ENCODE measurements around the gene CERS3. TPM values are rescaled to one million over a fixed set of nuclear protein-coding genes. Genes with fewer than 3 reads are reported as not detected.

The CERS3 gene
- total RNA-seq, 4 donors from 2014 or later, result 0.13 to 2.0 (median 0.45) TPM; not detected in 1

DNA sequence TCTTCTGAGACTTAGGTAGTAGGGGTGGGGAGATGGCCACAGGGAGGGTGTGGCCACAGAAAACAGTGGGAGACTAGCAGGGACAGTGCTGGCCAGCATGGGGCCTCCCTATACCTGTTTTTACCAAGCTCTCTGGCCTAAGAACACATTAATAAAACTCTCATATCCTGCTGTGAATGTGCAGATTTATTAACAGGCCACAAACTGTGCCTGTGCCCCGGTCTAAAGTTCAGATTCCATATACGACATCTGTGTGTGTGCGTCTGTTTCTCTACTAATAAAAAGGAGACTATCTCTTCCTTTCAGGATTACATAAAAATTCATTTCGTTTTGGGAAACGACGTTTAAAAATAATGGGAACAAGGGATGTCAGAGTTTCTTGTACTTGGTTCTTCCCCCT lies 94.2 kb downstream of the CERS3 start:
- H3K9me3 ChIP-seq, result no peaks in the 10 kb centered on the region
- H3K4me1 ChIP-seq, result no peaks in the 10 kb centered on the region
- H3K27me3 ChIP-seq, result no peaks in the 10 kb centered on the region
- H3K27ac ChIP-seq, result no peak overlapping the region
- TF ChIP-seq, protein P1, sequence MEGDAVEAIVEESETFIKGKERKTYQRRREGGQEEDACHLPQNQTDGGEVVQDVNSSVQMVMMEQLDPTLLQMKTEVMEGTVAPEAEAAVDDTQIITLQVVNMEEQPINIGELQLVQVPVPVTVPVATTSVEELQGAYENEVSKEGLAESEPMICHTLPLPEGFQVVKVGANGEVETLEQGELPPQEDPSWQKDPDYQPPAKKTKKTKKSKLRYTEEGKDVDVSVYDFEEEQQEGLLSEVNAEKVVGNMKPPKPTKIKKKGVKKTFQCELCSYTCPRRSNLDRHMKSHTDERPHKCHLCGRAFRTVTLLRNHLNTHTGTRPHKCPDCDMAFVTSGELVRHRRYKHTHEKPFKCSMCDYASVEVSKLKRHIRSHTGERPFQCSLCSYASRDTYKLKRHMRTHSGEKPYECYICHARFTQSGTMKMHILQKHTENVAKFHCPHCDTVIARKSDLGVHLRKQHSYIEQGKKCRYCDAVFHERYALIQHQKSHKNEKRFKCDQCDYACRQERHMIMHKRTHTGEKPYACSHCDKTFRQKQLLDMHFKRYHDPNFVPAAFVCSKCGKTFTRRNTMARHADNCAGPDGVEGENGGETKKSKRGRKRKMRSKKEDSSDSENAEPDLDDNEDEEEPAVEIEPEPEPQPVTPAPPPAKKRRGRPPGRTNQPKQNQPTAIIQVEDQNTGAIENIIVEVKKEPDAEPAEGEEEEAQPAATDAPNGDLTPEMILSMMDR (IDR thresholded peaks at IDR 0.05), result no peak
- intact Hi-C loops (cut with DNase I), result no loop called here
- no peak overlapping the region for H3K4me3 ChIP-seq (replicated peaks in 1 of 3)
- 88 to 93% methylated on average over 6 of the region's 6 CpGs for WGBS, 2 donors
- no peak for DNase-seq
- H3K36me3 ChIP-seq, result no peaks in the 10 kb centered on the region

DNA sequence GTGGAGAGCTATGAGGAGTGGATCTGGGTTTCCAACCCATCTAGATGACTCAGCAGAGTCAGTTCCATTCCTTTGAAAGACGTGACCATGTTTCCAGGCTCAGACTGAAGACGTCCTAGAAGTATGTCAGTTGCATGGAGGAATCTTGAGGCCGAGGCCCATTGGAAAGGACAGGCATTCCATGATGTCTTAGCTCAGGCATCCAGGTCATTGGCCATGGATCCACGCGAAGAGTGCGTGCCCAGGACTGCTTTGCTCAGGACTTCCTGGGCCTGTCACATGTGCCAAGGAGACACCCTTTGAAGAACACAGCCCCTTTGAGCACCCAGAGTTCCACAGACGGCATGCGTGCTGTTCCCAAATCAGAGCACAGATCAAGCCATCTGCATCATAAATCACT lies 94.7 kb downstream of the CERS3 start:
- Histone ChIP-seq H3K9me3 (no peaks in the 10 kb centered on the region), H3K4me1 (no peaks in the 10 kb centered on the region), H3K4me3 (replicated peaks in 1 of 3) (no peak overlapping the region), H3K27ac (no peak overlapping the region), H3K36me3 (no peaks in the 10 kb centered on the region), H3K27me3 (no peaks in the 10 kb centered on the region)
- TF ChIP-seq, protein P1 (IDR thresholded peaks at IDR 0.05), result no peak
- no peak for TF ChIP-seq POLR2A (IDR thresholded peaks at IDR 0.05)
- no peak for DNase-seq
- intact Hi-C loops (cut with DNase I), result no loop called here
- WGBS, 2 donors, result 86 to 88% methylated on average over 8 of the region's 8 CpGs

DNA sequence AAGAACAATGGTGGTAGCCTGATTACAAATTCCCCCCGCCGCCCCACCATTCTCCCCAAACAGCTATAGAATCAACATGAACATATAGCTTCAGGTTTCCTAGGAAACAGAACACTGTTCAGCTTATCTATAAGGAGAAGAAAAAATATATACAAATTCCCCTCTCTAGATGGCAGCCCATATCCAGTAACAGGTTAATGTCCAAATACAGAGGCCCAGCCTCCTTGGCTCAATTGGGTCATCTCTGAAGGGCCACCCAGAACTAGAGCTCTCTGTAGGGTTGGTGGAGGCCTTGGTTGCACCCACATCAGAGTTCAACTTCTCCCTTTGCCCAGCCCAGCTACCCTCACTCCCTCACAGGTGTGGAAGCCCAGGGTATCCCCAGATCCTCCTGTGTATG lies 95.4 kb downstream of the CERS3 start:
- Histone ChIP-seq H3K4me1 (no peaks in the 10 kb centered on the region), H3K9me3 (no peaks in the 10 kb centered on the region), H3K27ac (no peak overlapping the region), H3K36me3 (no peaks in the 10 kb centered on the region), H3K27me3 (no peaks in the 10 kb centered on the region), H3K4me3 (replicated peaks in 1 of 3) (no peak overlapping the region)
- WGBS, 2 donors, result 94 to 95% methylated on average over 2 of the region's 2 CpGs
- no peak for DNase-seq
- intact Hi-C loops (cut with DNase I), result no loop called here
- TF ChIP-seq, protein P1 (IDR thresholded peaks at IDR 0.05), result no peak
- TF ChIP-seq POLR2A (IDR thresholded peaks at IDR 0.05), result no peak

DNA sequence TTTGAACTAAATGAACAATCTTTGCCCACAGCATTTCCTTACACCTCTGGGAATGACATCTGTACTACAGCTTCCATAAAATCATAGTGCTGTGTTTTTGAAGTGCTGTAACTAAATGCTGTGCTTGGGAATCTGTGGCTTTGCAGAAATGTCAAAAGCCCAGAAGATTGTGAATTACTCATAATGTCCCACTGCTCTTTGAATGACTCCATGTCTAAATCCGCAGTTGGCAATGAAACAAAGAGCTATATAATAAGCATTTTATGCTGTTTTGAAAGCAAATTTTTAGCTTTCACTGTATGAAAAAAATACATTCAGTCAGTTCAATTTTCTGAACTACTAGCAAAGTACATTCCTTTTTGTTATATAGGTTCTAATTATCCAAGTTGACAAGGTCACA lies 98.3 kb downstream of the CERS3 start:
- no peak overlapping the region for H3K27ac ChIP-seq
- no peaks in the 10 kb centered on the region for H3K36me3 ChIP-seq
- H3K4me3 ChIP-seq (replicated peaks in 1 of 3), result no peak overlapping the region
- 77 to 83% methylated on average over 1 of the region's 1 CpG for WGBS, 2 donors
- TF ChIP-seq, protein P1 (IDR thresholded peaks at IDR 0.05), result no peak
- no peak for TF ChIP-seq POLR2A (IDR thresholded peaks at IDR 0.05)
- H3K4me1 ChIP-seq, result peaks cover 3 to 4% of the 10 kb centered on the region in 2 donors
- intact Hi-C loops (cut with DNase I), result no loop called here
- DNase-seq, result no peak
- H3K27me3 ChIP-seq, result no peaks in the 10 kb centered on the region
- H3K9me3 ChIP-seq, result no peaks in the 10 kb centered on the region

DNA sequence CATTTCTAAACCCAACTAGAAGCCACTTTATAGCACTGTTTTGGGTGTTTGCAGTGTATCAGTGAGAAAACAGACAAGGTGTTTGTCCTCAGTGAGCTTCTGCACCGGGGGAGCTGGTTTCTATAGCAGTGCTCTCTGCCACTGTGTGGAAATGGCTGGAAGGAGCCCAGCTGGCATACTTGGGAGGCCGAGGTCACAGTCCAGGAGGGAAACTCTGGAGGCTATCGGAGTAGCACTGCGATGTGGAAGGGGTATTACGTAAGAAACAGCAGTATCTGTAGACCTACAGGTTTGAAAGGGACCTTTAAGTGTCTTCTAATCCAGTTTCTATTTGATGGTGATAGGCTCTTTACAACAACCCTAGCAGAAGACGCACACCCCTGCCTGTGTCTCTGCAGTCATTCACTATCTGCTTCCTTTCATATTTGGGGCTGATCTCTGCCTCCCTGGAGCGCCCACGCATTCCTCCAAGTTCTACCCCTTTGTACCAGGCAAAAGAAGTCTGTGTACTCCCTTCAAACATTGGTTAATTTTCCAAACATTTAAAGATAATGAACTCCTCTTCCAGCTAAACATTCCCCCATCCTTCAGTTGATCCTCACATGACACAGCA lies 99.5 kb downstream of the CERS3 start:
- no peak overlapping the region for H3K4me3 ChIP-seq (replicated peaks in 1 of 3)
- DNase-seq, result no peak
- intact Hi-C loops (cut with DNase I), result no loop called here
- H3K27ac ChIP-seq, result no peak overlapping the region
- H3K4me1 ChIP-seq, result peaks cover 3 to 4% of the 10 kb centered on the region in 2 donors
- no peaks in the 10 kb centered on the region for H3K27me3 ChIP-seq
- WGBS, 2 donors, result 84 to 90% methylated on average over 8 of the region's 8 CpGs
- TF ChIP-seq, protein P1 (IDR thresholded peaks at IDR 0.05), result no peak
- no peak for TF ChIP-seq POLR2A (IDR thresholded peaks at IDR 0.05)
- no peaks in the 10 kb centered on the region for H3K9me3 ChIP-seq
- H3K36me3 ChIP-seq, result no peaks in the 10 kb centered on the region

All from thyroid gland (tissue), 4 donors.